ENCODE results near the gene TEX264. TPM values are rescaled to one million over a fixed set of nuclear protein-coding genes. Genes with fewer than 3 reads are reported as not detected.
"Not testable (repeated sequence)": the region's sequence is repeated elsewhere in the genome, so short reads cannot be mapped to it uniquely, and the experiment has no call there.

TEX264 gene
- total RNA-seq, 4 donors from 2014 or later = 74.3 to 135 (median 122) TPM

- intact Hi-C loops (cut with DNase I) = no loop called here
- TF ChIP-seq POLR2A (IDR thresholded peaks at IDR 0.05) (no peak), CTCF (IDR thresholded peaks at IDR 0.05) (no peak)
- H3K4me1 ChIP-seq = no peaks in the 10 kb centered on the region
- 92 to 96% methylated on average over 8 to 14 of the region's 14 CpGs for WGBS, 2 donors
- no peak overlapping the region for H3K27ac ChIP-seq
- H3K36me3 ChIP-seq = peaks cover 62 to 73% of the 10 kb centered on the region in 2 donors
- DNase-seq = no peak
- no peaks in the 10 kb centered on the region for H3K27me3 ChIP-seq
- H3K4me3 ChIP-seq (replicated peaks in 1 of 3) = no peak overlapping the region
- H3K9me3 ChIP-seq = no peaks in the 10 kb centered on the region
These were observed 33.7 kb upstream of the TEX264 start for GRCh38 chr3:51637144-51637940.

- no peak overlapping the region for H3K4me3 ChIP-seq (replicated peaks in 1 of 3)
- TF ChIP-seq POLR2A (IDR thresholded peaks at IDR 0.05) (no peak), CTCF (IDR thresholded peaks at IDR 0.05) (peak; percentile 48 to 86 (median 68))
- no peaks in the 10 kb centered on the region for H3K9me3 ChIP-seq
- H3K27me3 ChIP-seq = no peaks in the 10 kb centered on the region
- WGBS, 2 donors = 77 to 78% methylated on average over 6 of the region's 6 CpGs
- H3K27ac ChIP-seq = no peak overlapping the region
- no peaks in the 10 kb centered on the region for H3K4me1 ChIP-seq
- intact Hi-C loops (cut with DNase I) = no loop called here
- peak; percentile 49 to 58 for DNase-seq
- peaks cover 62 to 75% of the 10 kb centered on the region in 2 donors for H3K36me3 ChIP-seq
These were observed 33.0 kb upstream of the TEX264 start for GRCh38 chr3:51637941-51638471.

GRCh38 chr3:51642462-51642861 is 28.6 kb upstream of the TEX264 start:
- WGBS, 2 donors = 32 to 43% methylated on average over 2 of the region's 2 CpGs
- intact Hi-C loops (cut with DNase I) = no loop called here
- H3K4me1 ChIP-seq = no peaks in the 10 kb centered on the region
- H3K9me3 ChIP-seq = no peaks in the 10 kb centered on the region
- peaks cover 85 to 88% of the 10 kb centered on the region in 2 donors for H3K36me3 ChIP-seq
- no peak overlapping the region for H3K4me3 ChIP-seq (replicated peaks in 1 of 3)
- H3K27ac ChIP-seq = no peak overlapping the region
- DNase-seq = no peak
- no peaks in the 10 kb centered on the region for H3K27me3 ChIP-seq
- peak in 1 of 6 experiments; percentile 17 for TF ChIP-seq CTCF (IDR thresholded peaks at IDR 0.05)
- TF ChIP-seq POLR2A (IDR thresholded peaks at IDR 0.05) = no peak

- no peaks in the 10 kb centered on the region for H3K4me1 ChIP-seq
- no peaks in the 10 kb centered on the region for H3K27me3 ChIP-seq
- H3K36me3 ChIP-seq = peaks cover 64 to 70% of the 10 kb centered on the region in 2 donors
- DNase-seq = no peak
- 93 to 96% methylated on average over 9 of the region's 9 CpGs for WGBS, 2 donors
- intact Hi-C loops (cut with DNase I) = no loop called here
- no peak overlapping the region for H3K4me3 ChIP-seq (replicated peaks in 1 of 3)
- no peak overlapping the region for H3K27ac ChIP-seq
- TF ChIP-seq POLR2A (IDR thresholded peaks at IDR 0.05) = no peak
- TF ChIP-seq CTCF (IDR thresholded peaks at IDR 0.05) = no peak
- no peaks in the 10 kb centered on the region for H3K9me3 ChIP-seq
These were observed 25.0 kb upstream of the TEX264 start for GRCh38 chr3:51646091-51646490.

- DNase-seq; H3K27me3 ChIP-seq; H3K9me3 ChIP-seq; H3K4me1 ChIP-seq; H3K27ac ChIP-seq; intact Hi-C loops (cut with DNase I); H3K4me3 ChIP-seq (replicated peaks in 1 of 3): not testable (repeated sequence)
- H3K36me3 ChIP-seq = peaks cover 26 to 29% of the 10 kb centered on the region in 2 donors
- WGBS, 2 donors = 91 to 97% methylated on average over 2 of the region's 2 CpGs
These were observed 18.9 kb upstream of the TEX264 start for GRCh38 chr3:51652103-51652502.

- H3K9me3 ChIP-seq; intact Hi-C loops (cut with DNase I); DNase-seq; H3K27me3 ChIP-seq; H3K4me1 ChIP-seq; H3K4me3 ChIP-seq (replicated peaks in 1 of 3); H3K27ac ChIP-seq: not testable (repeated sequence)
- WGBS, 2 donors = 98 to 100% methylated on average over 2 of the region's 2 CpGs
- peaks cover 18 to 26% of the 10 kb centered on the region in 2 donors for H3K36me3 ChIP-seq
These were observed 17.6 kb upstream of the TEX264 start for GRCh38 chr3:51653409-51653808.
